Duodenal mucosa (tissue), 2 donors: ENCODE measurements around the gene ARL6IP4.

Experiments used
- H3K27ac ChIP-seq: one replicate; pipeline ENCODE4 v1.7.0; 2013; ENCODE audit warnings: low read depth, low read length
- H3K27me3 ChIP-seq, 2 donors: one replicate each; pipeline ENCODE4 v1.7.0; 2013; ENCODE audit warnings: low read length in 2 of 2, control low read depth in 1 of 2; ENCODE audit not compliant: insufficient read depth in 2 of 2, control insufficient read depth in 1 of 2
- H3K36me3 ChIP-seq, 2 donors: one replicate each; pipeline ENCODE4 v1.7.0; 2013; ENCODE audit warnings: low read length in 2 of 2, control low read depth in 1 of 2; ENCODE audit not compliant: insufficient read depth in 2 of 2, control insufficient read depth in 1 of 2
- H3K4me1 ChIP-seq, 2 donors: one replicate each; pipeline ENCODE4 v1.7.0; 2013; ENCODE audit warnings: low read length in 2 of 2, control low read depth in 1 of 2; ENCODE audit not compliant: insufficient read depth in 2 of 2, control insufficient read depth in 1 of 2
- H3K4me3 ChIP-seq, 2 donors: one replicate each; pipeline ENCODE4 v1.7.0; 2013; ENCODE audit warnings: low read length in 2 of 2, low read depth in 1 of 2
- H3K9ac ChIP-seq, 2 donors: one replicate each; pipeline ENCODE4 v1.7.0; 2013; ENCODE audit warnings: low read length in 2 of 2, low read depth in 1 of 2
- H3K9me3 ChIP-seq, 2 donors: one replicate each; pipeline ENCODE4 v1.7.0; 2013; ENCODE audit warnings: low read length in 2 of 2, control low read depth in 1 of 2; ENCODE audit not compliant: control insufficient read depth in 1 of 2

Gene ARL6IP4

DNA sequence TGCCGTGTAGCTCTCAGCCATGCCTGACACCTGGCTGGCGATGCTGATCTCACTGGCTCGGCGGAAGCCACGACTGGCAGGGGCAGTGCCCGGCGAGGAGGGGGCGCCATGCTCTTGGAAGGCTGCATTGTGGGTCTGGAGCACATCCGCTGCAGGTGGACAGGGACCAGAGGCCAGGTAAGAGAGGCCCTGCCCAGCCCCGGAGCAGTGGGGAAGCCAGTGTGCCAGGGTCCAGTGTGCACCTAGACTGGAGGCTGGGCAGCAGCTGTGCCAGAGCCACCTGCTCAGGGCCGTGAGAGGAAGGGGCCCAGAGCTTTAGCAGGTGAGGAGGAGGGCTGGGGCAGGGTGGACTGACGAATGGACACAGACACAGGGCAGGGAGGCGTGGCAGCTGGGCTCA is 10.1 kb downstream of the ARL6IP4 start:
- peaks cover 0 to 18% of the 10 kb centered on the region in 2 donors for H3K36me3 ChIP-seq
- no peaks in the 10 kb centered on the region for H3K27me3 ChIP-seq
- peaks cover 10% of the 10 kb centered on the region in 2 donors for H3K4me1 ChIP-seq
- H3K4me3 ChIP-seq = no peak overlapping the region
- H3K9me3 ChIP-seq = no peaks in the 10 kb centered on the region
- no peak overlapping the region for H3K9ac ChIP-seq
- no peak overlapping the region for H3K27ac ChIP-seq

DNA sequence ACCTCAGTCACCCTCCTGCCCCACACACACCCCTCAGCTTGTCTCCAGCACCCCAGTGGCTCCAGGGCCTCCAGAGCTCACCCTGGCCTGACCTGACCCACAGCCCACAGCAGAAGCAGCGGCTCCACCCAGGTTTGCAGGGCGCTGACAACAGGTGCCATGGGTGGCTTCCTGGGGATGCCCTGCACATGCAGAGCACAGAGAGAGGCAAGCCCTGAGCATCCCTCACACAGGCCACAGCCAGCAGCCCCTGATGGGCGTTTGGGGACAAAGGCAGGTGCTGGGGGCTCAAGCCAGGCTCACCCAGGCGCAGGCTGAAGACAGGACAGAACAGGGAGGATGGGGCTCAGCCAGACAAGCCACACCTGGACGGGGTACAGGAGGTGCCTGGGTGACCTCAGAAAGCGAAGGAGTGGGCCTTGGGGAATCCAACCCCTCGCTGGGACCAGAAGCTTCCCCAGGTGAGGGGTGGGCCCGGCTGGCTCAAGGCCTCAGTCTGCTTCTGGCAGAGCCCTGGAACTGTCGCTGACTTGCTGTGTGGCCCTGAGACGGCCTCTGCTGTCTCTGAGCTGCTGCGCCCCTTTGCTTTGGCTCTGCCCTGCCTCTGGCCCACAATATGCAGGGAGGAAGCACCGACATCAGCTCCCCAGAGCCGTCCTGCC is 10.6 kb downstream of the ARL6IP4 start:
- peaks cover 0 to 18% of the 10 kb centered on the region in 2 donors for H3K36me3 ChIP-seq
- no peaks in the 10 kb centered on the region for H3K27me3 ChIP-seq
- H3K9me3 ChIP-seq = no peaks in the 10 kb centered on the region
- no peak overlapping the region for H3K4me3 ChIP-seq
- no peak overlapping the region for H3K27ac ChIP-seq
- no peak overlapping the region for H3K9ac ChIP-seq
- peaks cover 14 to 15% of the 10 kb centered on the region in 2 donors for H3K4me1 ChIP-seq

DNA sequence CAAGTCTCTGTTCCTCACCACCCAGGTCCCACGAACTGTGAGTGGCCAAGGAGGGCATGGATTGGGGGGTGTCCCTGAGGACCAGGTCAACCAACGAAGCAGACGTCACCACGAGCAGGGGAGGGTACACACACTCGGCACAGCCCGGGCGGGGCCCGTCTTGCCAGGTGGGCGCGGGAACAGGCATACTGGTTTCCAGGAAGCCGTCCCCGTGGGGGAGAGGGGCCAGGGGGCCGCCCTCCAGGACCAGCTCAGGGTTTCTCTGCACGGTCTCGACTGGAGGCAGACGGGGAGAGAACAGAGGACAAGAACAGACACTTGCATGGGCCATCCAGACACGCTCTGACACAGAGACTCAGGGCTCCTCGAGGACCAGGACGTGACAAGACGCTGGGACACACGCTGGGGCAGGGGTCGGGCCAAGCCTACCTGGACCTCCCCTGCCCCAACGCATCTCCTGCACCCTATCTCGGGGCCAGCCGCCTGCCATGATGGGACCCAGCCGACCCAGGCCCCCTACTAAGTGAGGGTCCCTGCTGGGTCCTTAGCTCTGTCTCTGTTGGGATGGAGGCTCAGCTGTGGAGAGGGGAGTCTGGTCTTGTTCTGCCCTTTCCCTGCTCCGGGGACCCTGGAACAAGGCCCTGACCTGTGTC is 11.3 kb downstream of the ARL6IP4 start:
- Histone ChIP-seq H3K9me3 (no peaks in the 10 kb centered on the region), H3K9ac (no peak overlapping the region), H3K36me3 (peaks cover 0 to 13% of the 10 kb centered on the region in 2 donors), H3K27ac (no peak overlapping the region), H3K4me3 (no peak overlapping the region), H3K27me3 (no peaks in the 10 kb centered on the region), H3K4me1 (peaks cover 14 to 15% of the 10 kb centered on the region in 2 donors)

DNA sequence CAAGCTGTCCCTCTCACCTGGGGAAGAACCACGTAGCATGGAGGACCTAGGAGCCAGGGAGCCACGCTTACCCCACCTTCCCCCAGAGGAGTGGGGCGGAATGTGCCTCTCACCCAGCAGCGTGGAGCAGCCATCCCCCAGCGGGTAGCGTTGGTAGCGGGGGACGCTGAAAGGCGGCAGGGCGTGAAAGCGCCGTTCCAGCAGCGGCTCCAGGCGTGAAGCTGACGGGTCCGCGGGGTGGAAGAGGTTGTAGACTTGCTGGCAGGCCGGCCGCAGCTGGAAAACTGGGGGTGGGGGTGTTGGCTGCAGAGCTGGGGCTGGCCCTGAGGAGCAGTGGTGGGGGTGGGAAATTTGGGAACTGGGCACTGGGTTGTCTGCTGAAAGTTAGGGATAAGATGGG is 11.9 kb downstream of the ARL6IP4 start:
- Histone ChIP-seq H3K4me3 (no peak overlapping the region), H3K27me3 (no peaks in the 10 kb centered on the region), H3K9ac (no peak overlapping the region), H3K9me3 (no peaks in the 10 kb centered on the region), H3K36me3 (peaks cover 0 to 11% of the 10 kb centered on the region in 2 donors), H3K27ac (no peak overlapping the region), H3K4me1 (peaks cover 14 to 15% of the 10 kb centered on the region in 2 donors)

DNA sequence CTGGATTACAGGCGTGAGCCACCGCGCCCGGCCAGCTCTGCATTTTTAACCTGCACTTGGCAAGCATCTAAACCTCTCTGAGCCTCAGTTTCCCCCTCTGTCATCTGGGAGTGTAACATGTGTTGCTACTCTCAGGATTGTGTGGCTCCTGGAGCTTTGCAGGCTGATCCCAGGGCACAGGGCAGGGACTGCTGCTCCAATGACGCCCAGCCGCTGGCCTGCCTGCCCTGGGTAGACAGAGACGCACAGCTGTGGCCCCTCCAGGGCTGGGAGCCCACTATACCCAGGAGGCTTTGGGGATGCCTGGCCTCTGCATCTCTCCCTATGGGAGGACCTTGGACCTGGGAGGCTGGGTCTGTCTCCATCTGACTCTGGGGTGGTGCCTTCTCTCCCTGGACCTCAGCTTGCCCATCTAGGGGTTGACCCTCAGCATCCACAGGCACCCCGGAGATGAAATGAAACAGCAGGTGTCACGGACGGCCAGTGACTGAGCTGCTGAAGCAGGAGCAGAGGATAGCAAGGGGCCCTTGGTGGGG is 13.7 kb downstream of the ARL6IP4 start:
- peaks cover 14 to 15% of the 10 kb centered on the region in 2 donors for H3K4me1 ChIP-seq
- peak overlapping the region in 1 of 2 donors; percentile 38 for H3K9ac ChIP-seq
- no peaks in the 10 kb centered on the region for H3K27me3 ChIP-seq
- H3K9me3 ChIP-seq = no peaks in the 10 kb centered on the region
- H3K27ac ChIP-seq = no peak overlapping the region
- peak overlapping the region in 1 of 2 donors; percentile 54 for H3K4me3 ChIP-seq
- H3K36me3 ChIP-seq = peaks cover 0 to 5% of the 10 kb centered on the region in 2 donors

DNA sequence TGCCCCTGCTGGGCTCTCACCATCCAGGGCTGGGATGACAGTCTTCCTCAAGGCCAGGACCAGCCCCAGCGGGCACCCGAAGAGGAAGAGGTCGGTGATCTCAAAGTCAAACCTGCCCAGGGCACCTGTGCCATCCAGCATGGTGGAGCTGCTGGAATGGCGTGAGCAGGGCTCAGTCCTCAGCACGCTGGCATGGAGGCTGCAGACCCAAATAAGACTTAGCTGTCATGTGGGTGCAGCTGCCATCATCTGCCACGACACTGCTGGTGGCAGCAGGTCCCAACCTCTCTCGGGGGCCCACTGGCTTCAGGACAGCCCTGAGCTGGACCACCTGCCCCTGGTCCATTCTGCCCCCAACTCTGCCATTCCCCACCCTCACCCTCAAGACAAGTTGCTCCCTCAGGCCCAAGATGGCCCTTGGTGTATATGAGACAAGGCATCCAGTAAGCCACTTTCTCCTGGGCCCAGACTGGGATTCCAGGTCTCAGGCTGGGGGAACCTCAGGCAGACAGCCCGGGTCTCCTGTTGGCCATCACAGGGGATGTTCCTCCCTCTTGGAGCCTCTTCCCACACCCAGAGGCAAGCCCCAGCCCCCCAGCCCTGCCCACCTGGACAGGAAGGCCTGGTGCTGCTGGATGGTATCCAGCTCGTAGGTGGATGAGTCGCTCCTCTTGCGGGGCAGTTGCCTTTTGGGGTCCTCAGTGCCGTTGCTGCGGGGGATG is 14.5 kb downstream of the ARL6IP4 start:
- H3K9ac ChIP-seq = no peak overlapping the region
- no peaks in the 10 kb centered on the region for H3K9me3 ChIP-seq
- H3K36me3 ChIP-seq = peaks cover 0 to 13% of the 10 kb centered on the region in 2 donors
- H3K27me3 ChIP-seq = no peaks in the 10 kb centered on the region
- H3K4me3 ChIP-seq = no peak overlapping the region
- peak overlapping the region; percentile 5 for H3K27ac ChIP-seq
- H3K4me1 ChIP-seq = peaks cover 14 to 15% of the 10 kb centered on the region in 2 donors

DNA sequence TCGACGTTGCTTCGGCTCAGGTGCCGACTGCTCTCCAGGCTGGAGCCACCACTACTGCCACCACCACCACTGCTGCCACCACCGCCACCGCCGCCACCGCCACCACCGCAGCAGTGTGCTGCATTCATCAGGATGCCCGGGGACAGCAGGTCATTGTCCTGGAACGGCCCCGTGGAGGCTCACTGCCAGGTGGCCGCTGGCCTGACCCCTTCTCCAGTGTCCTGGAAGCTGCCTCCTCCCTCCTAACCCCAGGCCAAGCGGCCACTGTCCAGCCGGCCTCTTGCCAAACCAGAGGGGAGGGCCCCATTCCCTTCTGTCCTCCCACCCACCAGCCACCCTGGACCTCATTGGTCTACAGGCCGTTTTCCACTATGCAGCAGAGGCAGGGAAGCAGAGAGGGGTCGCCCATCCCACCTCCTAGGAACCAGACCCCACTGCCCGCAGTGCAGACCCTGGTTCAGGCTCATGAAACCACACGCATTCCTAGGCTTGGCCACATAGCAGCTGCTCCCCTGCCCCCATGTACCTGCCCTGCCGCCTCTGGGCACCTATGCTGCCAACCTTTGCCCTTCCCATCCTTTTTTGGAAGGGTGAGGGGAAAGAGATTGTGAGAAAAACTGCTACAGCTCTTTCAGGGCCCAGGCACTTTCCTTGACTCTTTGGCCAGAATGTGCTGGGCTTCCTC is 15.2 kb downstream of the ARL6IP4 start:
- H3K4me3 ChIP-seq = no peak overlapping the region

DNA sequence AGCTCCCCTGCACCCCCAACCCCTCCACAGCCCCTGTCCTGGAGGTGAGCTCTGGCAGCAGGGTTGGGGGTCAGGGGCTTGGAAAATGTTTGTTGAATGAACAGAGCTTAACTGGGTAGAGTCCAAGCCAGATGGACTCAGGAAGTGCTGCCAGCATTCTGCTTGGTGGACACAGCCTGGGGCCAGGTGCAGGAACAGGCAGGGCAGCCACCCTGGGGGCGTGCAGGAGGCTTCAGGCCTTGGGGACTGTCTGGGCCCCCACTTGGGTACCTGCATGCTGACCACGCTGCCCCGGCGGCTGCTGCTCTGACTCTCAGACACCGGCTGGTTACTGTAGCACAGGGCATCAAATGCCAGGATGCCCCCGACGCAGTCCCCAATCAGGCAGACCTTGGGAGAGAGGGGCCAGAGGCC is 15.7 kb downstream of the ARL6IP4 start:
- Histone ChIP-seq H3K9ac (no peak overlapping the region), H3K4me1 (peaks cover 14 to 15% of the 10 kb centered on the region in 2 donors), H3K36me3 (peaks cover 0 to 22% of the 10 kb centered on the region in 2 donors), H3K27me3 (no peaks in the 10 kb centered on the region), H3K27ac (no peak overlapping the region), H3K4me3 (no peak overlapping the region), H3K9me3 (no peaks in the 10 kb centered on the region)

More for the DNA sequence above, 15.2 kb downstream of the ARL6IP4 start:
- H3K27ac ChIP-seq = peak overlapping the region; percentile 5
- H3K4me1 ChIP-seq = peaks cover 14 to 15% of the 10 kb centered on the region in 2 donors
- H3K9me3 ChIP-seq = no peaks in the 10 kb centered on the region
- H3K27me3 ChIP-seq = no peaks in the 10 kb centered on the region
- H3K9ac ChIP-seq = no peak overlapping the region
- H3K36me3 ChIP-seq = peaks cover 0 to 17% of the 10 kb centered on the region in 2 donors

DNA sequence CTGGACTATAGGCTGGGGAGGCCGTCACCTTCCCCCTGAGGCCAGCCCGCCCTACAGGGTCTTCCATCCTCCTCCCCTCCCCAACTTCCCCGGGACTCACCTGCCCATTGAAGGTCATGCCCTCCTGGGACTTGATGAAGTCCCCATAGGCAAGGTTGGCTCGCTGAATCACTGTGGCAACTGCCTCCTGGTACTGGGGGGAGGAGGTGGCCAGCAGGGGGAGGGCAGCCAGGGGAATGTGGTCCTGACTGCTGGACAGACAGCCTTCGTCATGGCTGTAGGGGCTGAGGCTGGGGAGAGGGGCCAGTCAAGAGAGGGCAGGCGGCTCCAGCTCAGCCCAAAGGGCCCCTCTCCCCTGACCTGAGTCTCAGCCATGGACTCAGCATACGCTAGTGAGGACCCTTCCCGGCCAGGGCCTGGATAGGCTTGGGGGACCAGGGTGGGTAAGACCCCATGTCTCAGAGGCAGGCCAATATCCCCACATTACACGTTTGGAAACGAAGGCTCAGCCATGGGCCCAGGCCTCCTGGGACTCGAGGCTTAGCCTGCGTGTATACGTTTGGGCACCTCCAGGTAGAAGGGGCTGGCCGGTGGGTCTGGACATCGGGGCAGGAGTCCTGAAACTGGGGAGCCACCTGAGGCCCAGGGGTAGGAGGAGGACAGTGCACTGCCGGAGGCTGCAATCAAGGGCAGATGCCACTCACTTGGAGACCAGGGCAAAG is 16.3 kb downstream of the ARL6IP4 start:
- no peak overlapping the region for H3K4me3 ChIP-seq
- H3K27me3 ChIP-seq = no peaks in the 10 kb centered on the region
- no peaks in the 10 kb centered on the region for H3K9me3 ChIP-seq
- peaks cover 14 to 15% of the 10 kb centered on the region in 2 donors for H3K4me1 ChIP-seq
- H3K36me3 ChIP-seq = peaks cover 0 to 23% of the 10 kb centered on the region in 2 donors
- H3K27ac ChIP-seq = no peak overlapping the region
- H3K9ac ChIP-seq = no peak overlapping the region
